Thoracic aorta (tissue), 2 donors: ENCODE measurements around the gene FYCO1. TPM values are rescaled to one million over a fixed set of nuclear protein-coding genes. Genes with fewer than 3 reads are reported as not detected.
A peak's percentile ranks its signal among the peaks of the same experiment; 100 is the strongest.

Source experiments
- ATAC-seq: fragments of 150-250 bp; one replicate; pipeline ENCODE4 v1.8.0; 2017; ENCODE audit warnings: low read depth; ENCODE audit not compliant: insufficient number of reproducible peaks, low FRiP score
- DNase-seq: peaks from one replicate; pipeline ENCODE4 v3.0.0-alpha.2; 2020; ENCODE audit warnings: low spot score
- H3K27ac ChIP-seq, 2 donors: fragments of 200-600 bp; sonication (generic); 1 replicate in 1 of 2; 2 replicates in 1 of 2; pipeline ENCODE4 v1.5.1; 2016; ENCODE audit warnings: mild to moderate bottlenecking in 2 of 2, moderate library complexity in 2 of 2
- H3K27me3 ChIP-seq: fragments of 200-600 bp; sonication (generic); replicated peaks from 2 replicates; pipeline ENCODE4 v1.6.0; 2016; ENCODE audit warnings: mild to moderate bottlenecking; ENCODE audit not compliant: insufficient read depth
- H3K36me3 ChIP-seq: fragments of 200-600 bp; sonication (generic); one replicate; pipeline ENCODE4 v1.5.1; 2016
- H3K4me1 ChIP-seq, 2 donors: fragments of 200-600 bp; sonication (generic); 1 replicate in 1 of 2; 2 replicates in 1 of 2; pipeline versions ENCODE4 v1.5.1 to v1.6.0; 2016; ENCODE audit warnings: low read depth in 2 of 2, mild to moderate bottlenecking in 1 of 2; ENCODE audit not compliant: control insufficient read depth in 1 of 2
- H3K4me3 ChIP-seq: fragments of 200-600 bp; sonication (generic); 2 replicates; pipeline ENCODE4 v1.5.1; 2016; ENCODE audit warnings: mild to moderate bottlenecking
- H3K9me3 ChIP-seq: fragments of 200-600 bp; sonication (generic); 2 replicates; pipeline ENCODE4 v1.5.1; 2016
- CTCF ChIP-seq: fragments of 200-600 bp; sonication (generic); IDR thresholded peaks from one replicate; pipeline ENCODE4 v1.5.1; 2019; ENCODE audit warnings: antibody characterized with exemption
- total RNA-seq, 2 donors: library from RNA; depleted of rRNA; stranded (reverse); fragments of >200 nt; gene quantifications; one replicate each; pipeline versions ENCODE4 v1.1.0 to v1.2.3, GENCODE V29; 2016

Gene FYCO1
- total RNA-seq, 2 donors from 2014 or later: 70.4 to 86.1 TPM

GRCh38 chr3:45936261-45936660 lies 59.4 kb downstream of the FYCO1 start:
- Histone ChIP-seq H3K9me3 (no peaks in the 10 kb centered on the region), H3K36me3 (peaks cover 52% of the 10 kb centered on the region), H3K27ac (no peak overlapping the region), H3K4me1 (peaks cover 0 to 11% of the 10 kb centered on the region in 2 donors), H3K4me3 (no peak overlapping the region), H3K27me3 (no peaks in the 10 kb centered on the region)
- no peak for ATAC-seq
- no peak for TF ChIP-seq CTCF
- no peak for DNase-seq

DNA sequence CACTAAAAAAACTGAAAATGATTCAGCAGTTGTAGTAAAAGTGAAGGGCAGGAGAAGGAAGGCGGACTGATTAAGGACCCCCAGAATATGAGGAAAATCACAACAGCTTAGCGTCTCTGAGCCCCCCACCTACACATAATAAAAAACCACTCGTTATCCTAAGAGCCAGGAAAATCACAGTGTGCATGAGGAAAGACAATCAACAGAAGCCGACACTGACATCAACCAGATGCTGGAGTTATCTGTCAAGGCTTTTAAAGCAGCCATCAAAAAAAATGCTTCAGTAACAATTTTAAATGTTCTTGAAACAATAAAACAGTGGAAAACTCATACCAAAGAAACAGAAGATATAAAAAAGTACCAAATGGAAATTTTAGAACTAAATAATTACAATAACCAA lies 62.0 kb downstream of the FYCO1 start:
- H3K27ac ChIP-seq: no peak overlapping the region
- ATAC-seq: no peak
- TF ChIP-seq CTCF: no peak
- no peak for DNase-seq
- H3K36me3 ChIP-seq: peaks cover 78% of the 10 kb centered on the region
- H3K4me3 ChIP-seq: no peak overlapping the region
- H3K9me3 ChIP-seq: no peaks in the 10 kb centered on the region
- no peaks in the 10 kb centered on the region for H3K27me3 ChIP-seq
- no peaks in the 10 kb centered on the region for H3K4me1 ChIP-seq

DNA sequence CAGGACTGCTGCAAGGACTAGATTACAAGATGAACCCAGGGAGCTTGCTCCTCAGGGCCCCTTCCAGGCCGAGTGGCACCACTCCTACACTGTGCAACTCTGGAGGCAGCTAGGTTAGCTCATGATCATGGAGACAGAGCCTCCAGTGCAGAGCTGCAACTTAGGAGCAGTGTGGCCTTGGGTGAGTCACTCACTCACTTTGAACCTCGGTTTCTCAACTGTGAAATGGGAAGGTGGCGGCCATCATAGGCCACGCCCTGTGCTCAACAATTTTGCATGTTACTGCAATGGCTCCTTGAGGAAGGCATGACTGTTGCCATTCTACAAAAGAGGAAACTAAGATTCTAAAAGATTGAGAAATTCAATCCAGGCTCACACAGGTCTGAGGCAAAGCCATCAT lies 63.5 kb downstream of the FYCO1 start:
- Histone ChIP-seq H3K4me1 (no peaks in the 10 kb centered on the region), H3K27me3 (no peaks in the 10 kb centered on the region), H3K36me3 (peaks cover 82% of the 10 kb centered on the region), H3K4me3 (no peak overlapping the region), H3K27ac (no peak overlapping the region), H3K9me3 (no peaks in the 10 kb centered on the region)
- DNase-seq (no peak), ATAC-seq (no peak)
- TF ChIP-seq CTCF: no peak

DNA sequence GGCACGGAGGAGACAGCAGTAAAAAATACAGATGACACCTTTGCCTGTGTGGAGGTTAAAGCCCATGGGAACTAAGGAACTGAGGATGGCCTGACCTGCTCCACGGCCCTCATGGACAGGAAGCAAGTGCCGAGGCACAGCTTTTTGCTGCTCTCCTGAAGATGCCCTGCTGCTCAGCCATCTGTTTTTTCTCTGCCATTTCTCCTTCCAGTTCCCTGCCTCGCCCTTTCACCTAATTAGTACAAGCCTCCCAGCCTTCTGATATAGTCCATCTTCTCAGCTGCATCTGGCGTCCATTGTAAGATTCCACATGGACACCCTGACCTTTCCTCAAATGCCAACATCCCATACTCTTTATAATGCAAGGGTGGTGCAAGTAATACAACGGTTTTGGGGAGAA lies 64.1 kb downstream of the FYCO1 start:
- DNase-seq (no peak), ATAC-seq (no peak)
- no peaks in the 10 kb centered on the region for H3K27me3 ChIP-seq
- no peaks in the 10 kb centered on the region for H3K9me3 ChIP-seq
- H3K4me1 ChIP-seq: no peaks in the 10 kb centered on the region
- H3K36me3 ChIP-seq: peaks cover 82% of the 10 kb centered on the region
- no peak overlapping the region for H3K27ac ChIP-seq
- no peak overlapping the region for H3K4me3 ChIP-seq
- TF ChIP-seq CTCF: no peak

DNA sequence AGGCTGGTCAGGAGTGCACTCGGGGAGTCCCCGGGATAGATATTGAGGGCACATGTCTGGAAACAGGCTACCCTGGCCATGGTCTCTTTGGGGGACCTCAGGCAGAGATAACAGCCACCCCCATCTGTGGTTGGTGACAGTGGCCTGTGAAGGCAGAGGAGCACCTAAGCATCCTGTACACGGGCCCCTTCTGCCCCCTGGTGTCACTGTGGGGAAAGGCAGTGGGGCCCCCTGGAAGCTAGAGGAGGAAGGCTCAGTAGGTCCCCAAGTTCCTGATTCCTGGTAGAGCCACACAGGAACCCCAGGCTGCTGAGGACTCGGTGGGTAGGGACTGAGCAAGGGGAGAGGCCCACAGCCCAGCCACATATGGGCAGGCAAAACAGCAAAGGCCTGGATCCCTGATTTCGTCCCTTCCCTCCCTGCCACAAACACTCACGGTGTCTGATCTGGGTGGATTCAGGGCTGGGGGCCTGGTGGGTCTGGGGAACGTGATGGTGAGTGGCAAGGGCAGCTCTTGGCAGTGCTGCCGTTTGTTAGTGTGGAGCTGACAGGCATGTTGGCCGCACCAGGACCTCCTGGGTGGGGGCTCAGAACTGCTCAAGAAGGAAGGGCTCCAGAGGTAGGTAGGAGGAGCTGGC lies 66.5 kb downstream of the FYCO1 start:
- H3K36me3 ChIP-seq: peaks cover 65% of the 10 kb centered on the region
- no peak for ATAC-seq
- no peak overlapping the region for H3K27ac ChIP-seq

More for the DNA sequence above, 66.5 kb downstream of the FYCO1 start:
- Histone ChIP-seq H3K4me1 (no peaks in the 10 kb centered on the region), H3K4me3 (no peak overlapping the region), H3K27me3 (no peaks in the 10 kb centered on the region), H3K9me3 (no peaks in the 10 kb centered on the region)
- TF ChIP-seq CTCF: peak; percentile 33
- DNase-seq: no peak
